ENCODE data around the gene PTTG1IP2.

DNA sequence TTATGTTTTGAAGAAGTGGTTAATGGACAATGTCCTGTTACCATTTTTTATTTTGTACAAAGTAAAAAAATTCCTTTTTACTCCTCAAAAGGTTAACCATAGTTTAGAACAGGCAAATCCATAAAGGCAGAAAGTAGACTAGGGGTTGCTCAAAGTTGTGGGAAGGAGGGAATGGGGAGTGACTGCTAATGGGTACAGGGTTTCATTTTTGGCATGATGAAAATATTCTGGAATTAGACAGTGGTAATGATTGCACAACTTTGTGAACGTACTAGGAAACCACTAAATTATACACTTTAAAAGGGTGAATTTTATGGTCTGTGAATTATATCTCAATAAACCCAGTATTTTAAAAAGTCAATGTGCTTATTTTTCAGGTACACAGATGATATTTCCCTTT is 91.3 kb downstream of the PTTG1IP2 start:
- TF ChIP-seq, protein P1, sequence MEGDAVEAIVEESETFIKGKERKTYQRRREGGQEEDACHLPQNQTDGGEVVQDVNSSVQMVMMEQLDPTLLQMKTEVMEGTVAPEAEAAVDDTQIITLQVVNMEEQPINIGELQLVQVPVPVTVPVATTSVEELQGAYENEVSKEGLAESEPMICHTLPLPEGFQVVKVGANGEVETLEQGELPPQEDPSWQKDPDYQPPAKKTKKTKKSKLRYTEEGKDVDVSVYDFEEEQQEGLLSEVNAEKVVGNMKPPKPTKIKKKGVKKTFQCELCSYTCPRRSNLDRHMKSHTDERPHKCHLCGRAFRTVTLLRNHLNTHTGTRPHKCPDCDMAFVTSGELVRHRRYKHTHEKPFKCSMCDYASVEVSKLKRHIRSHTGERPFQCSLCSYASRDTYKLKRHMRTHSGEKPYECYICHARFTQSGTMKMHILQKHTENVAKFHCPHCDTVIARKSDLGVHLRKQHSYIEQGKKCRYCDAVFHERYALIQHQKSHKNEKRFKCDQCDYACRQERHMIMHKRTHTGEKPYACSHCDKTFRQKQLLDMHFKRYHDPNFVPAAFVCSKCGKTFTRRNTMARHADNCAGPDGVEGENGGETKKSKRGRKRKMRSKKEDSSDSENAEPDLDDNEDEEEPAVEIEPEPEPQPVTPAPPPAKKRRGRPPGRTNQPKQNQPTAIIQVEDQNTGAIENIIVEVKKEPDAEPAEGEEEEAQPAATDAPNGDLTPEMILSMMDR (conservative IDR thresholded peaks at IDR 0.05): no peak
- no peak for TF ChIP-seq ZFX (IDR thresholded peaks at IDR 0.05)

Data from C4-2B (cell line).